Neural cell (in vitro differentiated cells): ENCODE results near the gene COA3. TPM values are rescaled to one million over a fixed set of nuclear protein-coding genes. Genes with fewer than 3 reads are reported as not detected.

Experiments
- H2AFZ ChIP-seq: fragments of 200-600, 300-800 bp; sonication (generic), shearing (Covaris generic); 2 replicates; pipeline ENCODE4 v1.6.0; 2014; ENCODE audit warnings: low read depth, mild to moderate bottlenecking, antibody characterized with exemption, low read length, moderate library complexity
- H3F3A ChIP-seq: fragments of 200-600 bp; shearing (Covaris generic); 2 replicates; pipeline ENCODE4 v1.6.1; 2016; ENCODE audit warnings: mild to moderate bottlenecking, moderate library complexity, mixed read lengths, antibody characterized with exemption, low read length; ENCODE audit not compliant: insufficient read depth, poor library complexity, severe bottlenecking
- H3K27ac ChIP-seq: fragments of 200-600, 300-800 bp; sonication (generic), shearing (Covaris generic); 2 replicates; pipeline ENCODE4 v1.5.1; 2014; ENCODE audit warnings: mild to moderate bottlenecking, low read length, moderate library complexity
- H3K27me3 ChIP-seq: fragments of 300-800, 200-600 bp; sonication (generic), shearing (Covaris generic); 2 replicates; pipeline ENCODE4 v1.6.0; 2014; ENCODE audit warnings: mild to moderate bottlenecking, low read depth, low read length, moderate library complexity; ENCODE audit not compliant: insufficient read depth
- H3K36me3 ChIP-seq: fragments of 300-800, 200-600 bp; sonication (generic), shearing (Covaris generic); 2 replicates; pipeline ENCODE4 v1.5.1; 2014; ENCODE audit warnings: mild to moderate bottlenecking, antibody characterized with exemption, low read length, moderate library complexity; ENCODE audit not compliant: insufficient read depth
- H3K4me2 ChIP-seq: fragments of 300-800, 200-600 bp; sonication (generic), shearing (Covaris generic); 2 replicates; pipeline ENCODE4 v1.6.0; 2014; ENCODE audit warnings: mild to moderate bottlenecking, low read length
- H3K4me3 ChIP-seq: fragments of 300-800, 200-600 bp; sonication (generic), shearing (Covaris generic); 2 replicates; pipeline ENCODE4 v1.5.1; 2014; ENCODE audit warnings: mild to moderate bottlenecking, low read length, moderate library complexity
- H3K79me2 ChIP-seq: fragments of 200-600 bp; shearing (Covaris generic); replicated peaks from 2 replicates; pipeline ENCODE4 v1.6.0; 2014; ENCODE audit warnings: mild to moderate bottlenecking, low read length, moderate library complexity; ENCODE audit not compliant: insufficient read depth
- H3K9ac ChIP-seq: fragments of 300-800, 200-600 bp; sonication (generic), shearing (Covaris generic); 2 replicates; pipeline ENCODE4 v1.6.1; 2016; ENCODE audit warnings: mild to moderate bottlenecking, low read length, mixed read lengths
- H3K9me2 ChIP-seq: fragments of 200-600 bp; shearing (Covaris generic); 2 replicates; pipeline ENCODE4 v1.6.1; 2016; ENCODE audit warnings: mild to moderate bottlenecking, low read length, mixed read lengths; ENCODE audit not compliant: insufficient read depth
- H3K9me3 ChIP-seq: fragments of 200-600, 300-800 bp; sonication (generic), shearing (Covaris generic); 2 replicates; pipeline ENCODE4 v1.6.1; 2016; ENCODE audit warnings: mild to moderate bottlenecking, mixed run types, low read length, moderate library complexity, mixed read lengths
- H4K20me1 ChIP-seq: fragments of 200-600 bp; shearing (Covaris generic); 2 replicates; pipeline ENCODE4 v1.6.1; 2016; ENCODE audit warnings: mild to moderate bottlenecking, mixed run types; ENCODE audit not compliant: insufficient read depth
- CTCF ChIP-seq: fragments of 450-650 bp; IDR thresholded peaks from 2 replicates; pipeline ENCODE4 v1.5.1; 2014; ENCODE audit warnings: antibody characterized with exemption, mild to moderate bottlenecking, moderate library complexity; ENCODE audit not compliant: poor library complexity, severe bottlenecking
- EP300 ChIP-seq: fragments of 450-650 bp; conservative IDR thresholded peaks from 2 replicates; pipeline ENCODE4 v1.6.1; 2014; ENCODE audit warnings: antibody characterized with exemption, mild to moderate bottlenecking, moderate library complexity; ENCODE audit not compliant: poor library complexity, severe bottlenecking
- EZH2 ChIP-seq: fragments of 200-600, 300-800 bp; shearing (Covaris generic), sonication (generic); IDR thresholded peaks from 2 replicates; pipeline ENCODE4 v1.6.1; 2014; ENCODE audit warnings: antibody characterized with exemption, low read length, borderline replicate concordance, mild to moderate bottlenecking; ENCODE audit not compliant: insufficient read depth, poor library complexity, severe bottlenecking
- MXI1 ChIP-seq: fragments of 450-650 bp; conservative IDR thresholded peaks from 2 replicates; pipeline ENCODE4 v1.6.1; 2014; ENCODE audit warnings: antibody characterized with exemption, mild to moderate bottlenecking; ENCODE audit not compliant: poor library complexity, severe bottlenecking
- POLR2AphosphoS5 ChIP-seq: IDR thresholded peaks from 2 replicates; pipeline ENCODE4 v1.6.1; 2012
- RAD21 ChIP-seq: fragments of 450-650 bp; conservative IDR thresholded peaks from 2 replicates; pipeline ENCODE4 v1.6.1; 2014; ENCODE audit warnings: antibody characterized with exemption, mild to moderate bottlenecking, moderate library complexity
- SMC3 ChIP-seq: fragments of 450-650 bp; conservative IDR thresholded peaks from 2 replicates; pipeline ENCODE4 v1.6.1; 2014; ENCODE audit warnings: antibody characterized with exemption, mild to moderate bottlenecking, moderate library complexity; ENCODE audit not compliant: poor library complexity
- TAF1 ChIP-seq: IDR thresholded peaks from 2 replicates; pipeline ENCODE4 v1.6.1; 2012; ENCODE audit warnings: low read depth
- polyA plus RNA-seq: library from polyadenylated mRNA; depleted of rRNA; stranded (reverse); fragments of >200 nt; gene quantifications from 2 replicates; pipeline ENCODE4 v1.2.3, GENCODE V29; 2014
- TF ChIP-seq, protein P1 (sequence below): IDR thresholded peaks from 2 replicates; pipeline ENCODE4 v1.6.1; 2012; ENCODE audit warnings: borderline replicate concordance

COA3 gene
- polyA plus RNA-seq, 1 donor from 2014 or later = 234 TPM

DNA sequence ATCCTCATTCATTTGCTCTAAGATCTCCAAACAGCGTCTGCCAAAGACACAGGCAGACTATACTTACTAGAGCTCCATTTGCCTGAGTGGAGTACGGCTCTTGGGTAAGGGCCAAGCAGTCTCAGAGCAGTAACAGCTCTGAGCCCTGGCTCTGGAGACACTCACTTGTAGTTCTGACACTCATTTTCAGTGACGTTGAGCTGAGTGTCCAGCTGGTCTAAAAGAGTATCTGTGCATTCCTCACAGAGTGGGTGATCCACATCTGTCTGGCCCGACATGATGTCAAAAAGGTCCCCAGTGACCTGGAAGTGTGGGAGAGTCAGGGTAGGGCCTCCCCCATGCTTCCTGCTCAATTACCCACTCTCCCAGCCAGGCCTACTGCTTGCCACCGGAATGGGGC is 19.9 kb upstream of the COA3 start:
- no peaks in the 10 kb centered on the region for H3K9me2 ChIP-seq
- no peaks in the 10 kb centered on the region for H3F3A ChIP-seq
- H3K27me3 ChIP-seq = no peaks in the 10 kb centered on the region
- TF ChIP-seq POLR2AphosphoS5 (no peak), CTCF (no peak), SMC3 (no peak), MXI1 (no peak), EP300 (no peak), RAD21 (no peak), EZH2 (no peak)
- TF ChIP-seq, protein P1, sequence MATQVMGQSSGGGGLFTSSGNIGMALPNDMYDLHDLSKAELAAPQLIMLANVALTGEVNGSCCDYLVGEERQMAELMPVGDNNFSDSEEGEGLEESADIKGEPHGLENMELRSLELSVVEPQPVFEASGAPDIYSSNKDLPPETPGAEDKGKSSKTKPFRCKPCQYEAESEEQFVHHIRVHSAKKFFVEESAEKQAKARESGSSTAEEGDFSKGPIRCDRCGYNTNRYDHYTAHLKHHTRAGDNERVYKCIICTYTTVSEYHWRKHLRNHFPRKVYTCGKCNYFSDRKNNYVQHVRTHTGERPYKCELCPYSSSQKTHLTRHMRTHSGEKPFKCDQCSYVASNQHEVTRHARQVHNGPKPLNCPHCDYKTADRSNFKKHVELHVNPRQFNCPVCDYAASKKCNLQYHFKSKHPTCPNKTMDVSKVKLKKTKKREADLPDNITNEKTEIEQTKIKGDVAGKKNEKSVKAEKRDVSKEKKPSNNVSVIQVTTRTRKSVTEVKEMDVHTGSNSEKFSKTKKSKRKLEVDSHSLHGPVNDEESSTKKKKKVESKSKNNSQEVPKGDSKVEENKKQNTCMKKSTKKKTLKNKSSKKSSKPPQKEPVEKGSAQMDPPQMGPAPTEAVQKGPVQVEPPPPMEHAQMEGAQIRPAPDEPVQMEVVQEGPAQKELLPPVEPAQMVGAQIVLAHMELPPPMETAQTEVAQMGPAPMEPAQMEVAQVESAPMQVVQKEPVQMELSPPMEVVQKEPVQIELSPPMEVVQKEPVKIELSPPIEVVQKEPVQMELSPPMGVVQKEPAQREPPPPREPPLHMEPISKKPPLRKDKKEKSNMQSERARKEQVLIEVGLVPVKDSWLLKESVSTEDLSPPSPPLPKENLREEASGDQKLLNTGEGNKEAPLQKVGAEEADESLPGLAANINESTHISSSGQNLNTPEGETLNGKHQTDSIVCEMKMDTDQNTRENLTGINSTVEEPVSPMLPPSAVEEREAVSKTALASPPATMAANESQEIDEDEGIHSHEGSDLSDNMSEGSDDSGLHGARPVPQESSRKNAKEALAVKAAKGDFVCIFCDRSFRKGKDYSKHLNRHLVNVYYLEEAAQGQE = no peak
- peaks cover 8% of the 10 kb centered on the region for H3K79me2 ChIP-seq
- no peak overlapping the region for H3K4me3 ChIP-seq
- H2AFZ ChIP-seq = no peak overlapping the region
- no peaks in the 10 kb centered on the region for H3K36me3 ChIP-seq
- no peaks in the 10 kb centered on the region for H4K20me1 ChIP-seq
- H3K9me3 ChIP-seq = no peaks in the 10 kb centered on the region
- no peak overlapping the region for H3K27ac ChIP-seq
- no peak overlapping the region for H3K4me2 ChIP-seq
- no peak overlapping the region for H3K9ac ChIP-seq

- H3F3A ChIP-seq = no peaks in the 10 kb centered on the region
- H2AFZ ChIP-seq = no peak overlapping the region
- no peaks in the 10 kb centered on the region for H4K20me1 ChIP-seq
- H3K27me3 ChIP-seq = no peaks in the 10 kb centered on the region
- H3K9me2 ChIP-seq = no peaks in the 10 kb centered on the region
- no peak overlapping the region for H3K9ac ChIP-seq
- H3K27ac ChIP-seq = no peak overlapping the region
- no peaks in the 10 kb centered on the region for H3K36me3 ChIP-seq
- peaks cover 3% of the 10 kb centered on the region for H3K79me2 ChIP-seq
- H3K4me2 ChIP-seq = no peak overlapping the region
- H3K4me3 ChIP-seq = no peak overlapping the region
- TF ChIP-seq CTCF (no peak), EZH2 (no peak), EP300 (no peak), SMC3 (no peak), TAF1 (no peak), POLR2AphosphoS5 (no peak), RAD21 (no peak), MXI1 (no peak)
- TF ChIP-seq, protein P1 = no peak
- no peaks in the 10 kb centered on the region for H3K9me3 ChIP-seq
These were observed 19.4 kb upstream of the COA3 start for GRCh38 chr17:42817866-42818265.
